ENCODE results near the gene HAVCR2. TPM values are rescaled to one million over a fixed set of nuclear protein-coding genes. Genes with fewer than 3 reads are reported as not detected.

HAVCR2 gene
- total and polyA plus RNA-seq, 9 of the 15 experiments (the other 6 are each of a cell fraction or from before 2014, with no cell fraction given) = 0.04 to 0.11 (median 0.06) TPM; not detected in 5

DNA sequence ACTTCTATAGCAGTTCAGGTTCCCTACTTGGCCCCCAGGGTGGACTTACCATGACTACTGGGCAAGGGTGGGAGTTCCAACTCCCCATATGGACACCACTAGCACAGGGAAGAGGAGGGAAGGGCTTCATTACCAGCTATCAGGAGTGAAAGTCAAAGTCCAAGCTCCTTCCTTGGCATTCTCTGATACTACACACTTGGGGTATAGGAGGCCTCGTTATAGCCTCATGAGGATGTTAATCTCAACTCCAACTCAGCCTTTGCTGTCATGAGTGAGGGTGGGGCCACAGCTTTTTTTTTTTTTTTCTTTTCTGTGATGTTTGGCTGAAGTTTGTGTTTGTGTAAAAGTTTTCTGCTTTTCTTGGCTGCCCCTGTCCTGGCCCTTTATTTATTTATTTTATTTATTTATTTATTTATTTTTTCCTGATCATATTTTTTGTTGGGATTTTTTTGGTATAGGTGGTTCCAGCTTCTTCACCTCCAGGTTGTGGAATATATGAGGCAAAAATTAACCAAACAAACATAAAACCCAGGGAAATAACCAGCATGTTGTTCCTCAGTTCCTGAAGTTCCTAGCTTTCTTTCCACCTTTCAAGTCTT is 48.5 kb upstream of the HAVCR2 start:
- no TSS peak for BruUV-seq (replicated peaks)
- no peak overlapping the region for H3K9ac ChIP-seq (ENCODE audit: insufficient read depth in 1 of 2, low read depth in 2 of 2, low read length in 2 of 2)
- H3K36me3 ChIP-seq (ENCODE audit: control insufficient read depth, insufficient read depth, low read length) = no peaks in the 10 kb centered on the region
- no peaks in the 10 kb centered on the region for H3K9me3 ChIP-seq (replicated peaks; ENCODE audit: control insufficient read depth, insufficient read depth, low read depth, low read length)
- ChIA-PET CTCF (ENCODE audit: low intra/inter-chr PET ratio) (interaction anchor here (0.6 to 0.7 kb wide), 2 partner anchors 698 to 1369 kb away, joined by 3 to 4 read pairs; no protein-coding TSS in a partner anchor), POLR2A (interaction anchor here (0.6 to 0.7 kb wide), 2 partner anchors 12 to 25 kb away, joined by 3 to 4 read pairs; no protein-coding TSS in a partner anchor)
- H3K27ac ChIP-seq (ENCODE audit: extremely low read depth, low read depth, low read length) = no peak overlapping the region
- no peak overlapping the region for H3K4me2 ChIP-seq (ENCODE audit: insufficient read depth, low read length)
- H3K27me3 ChIP-seq (ENCODE audit: control insufficient read depth in 2 of 2, insufficient read depth in 2 of 2, low read length in 2 of 2) = peaks cover 5 to 7% of the 10 kb centered on the region in 2 experiments; a peak in 4 of 5 replicates
- no peak overlapping the region for H2AFZ ChIP-seq (ENCODE audit: low read depth, low read length)
- H3K79me2 ChIP-seq (ENCODE audit: control insufficient read depth, insufficient read depth, low read length) = no peaks in the 10 kb centered on the region
- no peak overlapping the region for H3K4me3 ChIP-seq
- WGBS (ENCODE audit: insufficient coverage, low coverage, missing lambda C conversion rate) = 8% methylated on average over 1 of the region's 1 CpG
- H4K20me1 ChIP-seq (replicated peaks; ENCODE audit: control insufficient read depth, insufficient read depth, low read length) = no peaks in the 10 kb centered on the region
- ATAC-seq (no peak), FAIRE-seq (no peak), DNase-seq (ENCODE audit: extremely low read depth in 1 of 4, low spot score in 3 of 4) (no peak)
- intact Hi-C loops (cut with micrococcal nuclease) (no loop called here), in situ Hi-C loops (cut with MboI) (no loop called here)
- H3K4me1 ChIP-seq (replicated peaks in 1 of 2; ENCODE audit: control insufficient read depth in 2 of 2, insufficient read depth in 2 of 2, low read length in 2 of 2) = no peaks in the 10 kb centered on the region
- no peak for TF ChIP-seq ZNF76 (CRISPR knock-in tag; IDR thresholded peaks at IDR 0.05; ENCODE audit: borderline replicate concordance)
- TF ChIP-seq, protein P1, sequence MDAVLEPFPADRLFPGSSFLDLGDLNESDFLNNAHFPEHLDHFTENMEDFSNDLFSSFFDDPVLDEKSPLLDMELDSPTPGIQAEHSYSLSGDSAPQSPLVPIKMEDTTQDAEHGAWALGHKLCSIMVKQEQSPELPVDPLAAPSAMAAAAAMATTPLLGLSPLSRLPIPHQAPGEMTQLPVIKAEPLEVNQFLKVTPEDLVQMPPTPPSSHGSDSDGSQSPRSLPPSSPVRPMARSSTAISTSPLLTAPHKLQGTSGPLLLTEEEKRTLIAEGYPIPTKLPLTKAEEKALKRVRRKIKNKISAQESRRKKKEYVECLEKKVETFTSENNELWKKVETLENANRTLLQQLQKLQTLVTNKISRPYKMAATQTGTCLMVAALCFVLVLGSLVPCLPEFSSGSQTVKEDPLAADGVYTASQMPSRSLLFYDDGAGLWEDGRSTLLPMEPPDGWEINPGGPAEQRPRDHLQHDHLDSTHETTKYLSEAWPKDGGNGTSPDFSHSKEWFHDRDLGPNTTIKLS (IDR thresholded peaks at IDR 0.05; ENCODE audit: borderline replicate concordance, low read depth) = no peak
- TF ChIP-seq SUPT5H (IDR thresholded peaks at IDR 0.05) = no peak
- no peak for TF ChIP-seq ELF1 (tag; IDR thresholded peaks at IDR 0.05)
- no peak for TF ChIP-seq SREBF2 (CRISPR knock-in tag; IDR thresholded peaks at IDR 0.05)
- TF ChIP-seq, protein P2, sequence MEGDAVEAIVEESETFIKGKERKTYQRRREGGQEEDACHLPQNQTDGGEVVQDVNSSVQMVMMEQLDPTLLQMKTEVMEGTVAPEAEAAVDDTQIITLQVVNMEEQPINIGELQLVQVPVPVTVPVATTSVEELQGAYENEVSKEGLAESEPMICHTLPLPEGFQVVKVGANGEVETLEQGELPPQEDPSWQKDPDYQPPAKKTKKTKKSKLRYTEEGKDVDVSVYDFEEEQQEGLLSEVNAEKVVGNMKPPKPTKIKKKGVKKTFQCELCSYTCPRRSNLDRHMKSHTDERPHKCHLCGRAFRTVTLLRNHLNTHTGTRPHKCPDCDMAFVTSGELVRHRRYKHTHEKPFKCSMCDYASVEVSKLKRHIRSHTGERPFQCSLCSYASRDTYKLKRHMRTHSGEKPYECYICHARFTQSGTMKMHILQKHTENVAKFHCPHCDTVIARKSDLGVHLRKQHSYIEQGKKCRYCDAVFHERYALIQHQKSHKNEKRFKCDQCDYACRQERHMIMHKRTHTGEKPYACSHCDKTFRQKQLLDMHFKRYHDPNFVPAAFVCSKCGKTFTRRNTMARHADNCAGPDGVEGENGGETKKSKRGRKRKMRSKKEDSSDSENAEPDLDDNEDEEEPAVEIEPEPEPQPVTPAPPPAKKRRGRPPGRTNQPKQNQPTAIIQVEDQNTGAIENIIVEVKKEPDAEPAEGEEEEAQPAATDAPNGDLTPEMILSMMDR (IDR thresholded peaks at IDR 0.05 in 2 of 3, conservative IDR thresholded peaks at IDR 0.05 in 1 of 3; ENCODE audit: insufficient read depth in 2 of 3, low read depth in 1 of 3, low read length in 3 of 3) = no peak
- no peak for TF ChIP-seq NR2C1 (IDR thresholded peaks at IDR 0.05)
- TF ChIP-seq NR2C1 (tag; IDR thresholded peaks at IDR 0.05) = no peak
- TF ChIP-seq ZC3H8 (IDR thresholded peaks at IDR 0.05) = no peak
- TF ChIP-seq KLF6 (CRISPR knock-in tag; IDR thresholded peaks at IDR 0.05; ENCODE audit: borderline replicate concordance) = no peak
- TF ChIP-seq KAT8 (IDR thresholded peaks at IDR 0.05; ENCODE audit: low read depth) = no peak
- no peak for TF ChIP-seq ZBTB1 (CRISPR knock-in tag; IDR thresholded peaks at IDR 0.05; ENCODE audit: borderline replicate concordance, low read depth)
- no peak for TF ChIP-seq ZNF165 (CRISPR knock-in tag; IDR thresholded peaks at IDR 0.05; ENCODE audit: borderline replicate concordance)
- H3K9me1 ChIP-seq (ENCODE audit: control insufficient read depth, insufficient read depth, low read length) = no peaks in the 10 kb centered on the region

Data from K562 (cell line).